Peyer's patch (tissue), 4 donors: ENCODE data around the gene CUBN.

ENCODE experiments used
- POLR2A ChIP-seq, 2 donors: fragments of 450-650 bp; IDR thresholded peaks; one replicate each; pipeline ENCODE4 v1.5.1; 2017; ENCODE audit warnings: antibody characterized with exemption in 2 of 2, mild to moderate bottlenecking in 2 of 2, moderate library complexity in 2 of 2
- TF ChIP-seq, protein P1 (sequence below), 6 experiments: fragments of 450-650 bp in 4 of 6; fragments of 200-600 bp in 2 of 6; sonication (generic) in 1 of 6; IDR thresholded peaks; one replicate each; pipeline ENCODE4 v1.5.1; 2017 to 2019; ENCODE audit warnings: antibody characterized with exemption in 6 of 6, mild to moderate bottlenecking in 3 of 6, moderate library complexity in 1 of 6

DNA sequence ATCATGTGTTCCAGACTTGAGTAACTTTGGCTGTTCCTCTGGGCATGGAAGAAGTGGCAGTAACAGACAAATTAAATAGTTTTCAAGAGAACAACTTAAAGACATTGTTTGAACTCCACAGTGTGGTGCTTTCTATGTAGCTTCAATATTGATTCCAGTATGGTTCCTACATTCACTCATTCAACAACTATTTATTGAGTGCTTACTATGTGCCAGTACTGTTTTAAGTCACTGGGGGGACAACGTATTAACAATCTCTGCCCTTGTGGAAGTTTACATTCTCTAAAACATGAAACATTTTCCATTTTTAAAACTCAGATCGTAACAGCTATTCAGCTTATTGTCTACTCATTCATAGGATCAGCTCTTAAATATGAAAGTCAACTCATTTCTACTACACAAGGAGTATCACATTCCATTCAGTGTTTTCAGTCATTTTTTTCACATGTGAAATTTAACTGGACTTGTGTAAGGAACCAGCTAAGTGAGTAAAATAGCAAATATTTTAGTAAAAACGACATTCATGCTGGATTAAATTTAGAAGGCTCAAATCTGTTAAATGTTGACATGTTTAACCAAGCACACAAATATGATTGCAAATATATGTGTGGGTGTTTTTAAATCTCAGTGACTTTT lies 13.6 kb upstream of the CUBN start:
- TF ChIP-seq, protein P1, sequence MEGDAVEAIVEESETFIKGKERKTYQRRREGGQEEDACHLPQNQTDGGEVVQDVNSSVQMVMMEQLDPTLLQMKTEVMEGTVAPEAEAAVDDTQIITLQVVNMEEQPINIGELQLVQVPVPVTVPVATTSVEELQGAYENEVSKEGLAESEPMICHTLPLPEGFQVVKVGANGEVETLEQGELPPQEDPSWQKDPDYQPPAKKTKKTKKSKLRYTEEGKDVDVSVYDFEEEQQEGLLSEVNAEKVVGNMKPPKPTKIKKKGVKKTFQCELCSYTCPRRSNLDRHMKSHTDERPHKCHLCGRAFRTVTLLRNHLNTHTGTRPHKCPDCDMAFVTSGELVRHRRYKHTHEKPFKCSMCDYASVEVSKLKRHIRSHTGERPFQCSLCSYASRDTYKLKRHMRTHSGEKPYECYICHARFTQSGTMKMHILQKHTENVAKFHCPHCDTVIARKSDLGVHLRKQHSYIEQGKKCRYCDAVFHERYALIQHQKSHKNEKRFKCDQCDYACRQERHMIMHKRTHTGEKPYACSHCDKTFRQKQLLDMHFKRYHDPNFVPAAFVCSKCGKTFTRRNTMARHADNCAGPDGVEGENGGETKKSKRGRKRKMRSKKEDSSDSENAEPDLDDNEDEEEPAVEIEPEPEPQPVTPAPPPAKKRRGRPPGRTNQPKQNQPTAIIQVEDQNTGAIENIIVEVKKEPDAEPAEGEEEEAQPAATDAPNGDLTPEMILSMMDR (IDR thresholded peaks at IDR 0.05) = no peak
- TF ChIP-seq POLR2A (IDR thresholded peaks at IDR 0.05) = no peak
